HG02571 (cell line): ENCODE results near the gene MEGF9.

Source experiments
- ATAC-seq: cut with Tn5 transposase; IDR thresholded peaks from one replicate; pipeline ENCODE4 v1.9.1; 2021; ENCODE audit warnings: mild to moderate bottlenecking, moderate library complexity; ENCODE audit not compliant: unreplicated experiment

The MEGF9 gene

GRCh38 chr9:120627073-120627472 lies 87.2 kb downstream of the MEGF9 start:
- ATAC-seq: no peak

GRCh38 chr9:120626512-120626911 lies 87.8 kb downstream of the MEGF9 start:
- ATAC-seq: no peak

GRCh38 chr9:120625222-120625621 lies 89.0 kb downstream of the MEGF9 start:
- ATAC-seq: no peak

- ATAC-seq: no peak
These were observed 91.5 kb downstream of the MEGF9 start for GRCh38 chr9:120622790-120623189.

- no peak for ATAC-seq
These were observed 92.3 kb downstream of the MEGF9 start for GRCh38 chr9:120621941-120622340.

GRCh38 chr9:120619751-120620655 lies 94.3 kb downstream of the MEGF9 start:
- no peak for ATAC-seq

- ATAC-seq: no peak
These were observed 97.0 kb downstream of the MEGF9 start for GRCh38 chr9:120616966-120617935.

- no peak for ATAC-seq
These were observed 102.1 kb downstream of the MEGF9 start for GRCh38 chr9:120612218-120612617.

- ATAC-seq: no peak
These were observed 102.6 kb downstream of the MEGF9 start for GRCh38 chr9:120611690-120612068.

GRCh38 chr9:120610975-120611689 lies 103.1 kb downstream of the MEGF9 start:
- no peak for ATAC-seq

GRCh38 chr9:120609636-120610035 lies 104.6 kb downstream of the MEGF9 start:
- no peak for ATAC-seq

GRCh38 chr9:120608421-120608820 lies 105.8 kb downstream of the MEGF9 start:
- ATAC-seq: no peak

- ATAC-seq: no peak
These were observed 110.7 kb downstream of the MEGF9 start for GRCh38 chr9:120603591-120603990.

- ATAC-seq: no peak
These were observed 111.3 kb downstream of the MEGF9 start for GRCh38 chr9:120603010-120603409.

- ATAC-seq: no peak
These were observed 120.4 kb downstream of the MEGF9 start for GRCh38 chr9:120593955-120594277.

GRCh38 chr9:120593250-120593954 lies 120.9 kb downstream of the MEGF9 start:
- no peak for ATAC-seq

- ATAC-seq: no peak
These were observed 122.1 kb downstream of the MEGF9 start for GRCh38 chr9:120592210-120592609.

- no peak for ATAC-seq
These were observed 126.9 kb downstream of the MEGF9 start for GRCh38 chr9:120587328-120587727.

- ATAC-seq: no peak
These were observed 130.3 kb downstream of the MEGF9 start for GRCh38 chr9:120583958-120584369.
